GM18909 (cell line): ENCODE results near the gene CCDC187.

Source experiments
- ATAC-seq: cut with Tn5 transposase; IDR thresholded peaks from one replicate; pipeline ENCODE4 v1.9.1; 2021; ENCODE audit warnings: mild to moderate bottlenecking; ENCODE audit not compliant: unreplicated experiment, poor library complexity

CCDC187 gene

DNA sequence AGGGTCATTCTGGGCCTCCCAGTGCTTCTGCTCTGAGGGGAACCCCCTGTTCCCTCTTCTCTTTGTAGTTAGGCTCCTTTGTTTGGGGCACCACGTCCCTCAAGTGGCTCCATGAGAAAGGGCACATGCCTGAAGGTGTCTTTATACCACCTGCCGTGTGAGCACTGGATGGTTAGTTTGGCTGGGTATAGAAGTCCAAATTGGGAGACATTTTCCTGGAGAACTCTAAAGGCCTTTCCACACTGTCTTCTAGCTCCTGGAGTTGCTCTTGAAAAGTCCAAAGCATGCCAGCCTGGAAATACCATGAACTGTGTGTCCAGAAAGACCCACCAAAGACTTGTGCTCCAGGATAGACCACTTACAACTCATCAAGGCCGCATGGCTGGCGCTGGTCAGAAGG, 11.1 kb upstream of the CCDC187 start:
- no peak for ATAC-seq

GRCh38 chr9:136314056-136314416, 10.1 kb upstream of the CCDC187 start:
- no peak for ATAC-seq

- no peak for ATAC-seq
Measured at GRCh38 chr9:136313111-136314055, 9.5 kb upstream of the CCDC187 start.

GRCh38 chr9:136312436-136312835, 8.5 kb upstream of the CCDC187 start:
- ATAC-seq = no peak

DNA sequence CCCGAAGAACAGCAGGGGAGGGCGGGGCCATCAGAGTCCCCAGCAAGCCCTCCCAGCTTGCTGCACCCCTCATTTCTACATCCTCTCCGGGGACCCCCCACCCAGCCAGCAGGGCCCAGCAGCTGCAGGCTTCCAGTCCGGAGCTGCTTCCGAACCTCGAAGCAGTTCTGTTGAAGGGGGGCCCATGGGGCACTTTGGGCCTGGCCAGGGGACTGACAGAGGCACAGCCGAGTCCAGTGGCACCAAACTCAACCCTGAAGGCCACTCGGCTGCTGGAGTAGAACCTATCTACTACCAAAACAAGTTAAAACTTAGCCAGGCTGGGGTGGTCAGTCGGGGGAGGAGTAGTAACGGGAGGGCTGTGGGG, 8.1 kb upstream of the CCDC187 start:
- ATAC-seq = no peak

GRCh38 chr9:136311051-136312008, 7.4 kb upstream of the CCDC187 start:
- ATAC-seq = no peak

- no peak for ATAC-seq
Measured at GRCh38 chr9:136310273-136311030, 6.6 kb upstream of the CCDC187 start.

GRCh38 chr9:136309806-136310220, 5.9 kb upstream of the CCDC187 start:
- no peak for ATAC-seq

DNA sequence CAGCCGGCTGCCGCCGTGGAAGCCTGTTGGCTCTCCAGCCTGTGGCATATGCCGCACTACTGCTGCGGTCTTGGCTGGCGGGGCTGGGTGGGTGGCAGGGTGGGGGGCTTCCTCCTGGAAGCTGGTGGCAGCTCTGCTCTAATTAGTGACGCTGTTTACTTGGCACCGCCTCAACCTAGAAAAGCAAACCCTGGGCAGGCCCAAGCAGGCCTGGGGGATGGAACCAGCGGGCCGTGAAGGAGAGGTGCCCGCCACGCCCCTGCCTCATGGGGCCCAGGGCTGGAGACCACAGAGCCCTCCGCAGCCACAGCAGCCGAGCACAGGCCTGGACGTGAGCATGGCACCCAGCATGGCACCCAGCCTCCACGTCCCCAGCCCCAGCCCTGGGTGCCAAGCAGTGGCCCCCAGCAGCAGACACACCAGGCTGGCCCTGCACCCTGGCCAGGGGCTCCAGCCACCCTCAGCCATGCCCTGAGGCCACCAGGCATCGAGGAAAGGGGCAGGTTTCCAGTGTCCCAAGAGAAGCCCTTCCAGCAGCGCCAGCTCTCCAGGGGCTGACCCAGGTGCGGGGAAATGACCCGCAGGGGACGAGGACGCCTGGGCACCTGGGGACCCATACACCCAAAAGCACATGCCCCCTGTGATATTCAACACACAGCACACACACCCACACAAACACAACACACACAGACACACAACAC, 5.4 kb upstream of the CCDC187 start:
- no peak for ATAC-seq

DNA sequence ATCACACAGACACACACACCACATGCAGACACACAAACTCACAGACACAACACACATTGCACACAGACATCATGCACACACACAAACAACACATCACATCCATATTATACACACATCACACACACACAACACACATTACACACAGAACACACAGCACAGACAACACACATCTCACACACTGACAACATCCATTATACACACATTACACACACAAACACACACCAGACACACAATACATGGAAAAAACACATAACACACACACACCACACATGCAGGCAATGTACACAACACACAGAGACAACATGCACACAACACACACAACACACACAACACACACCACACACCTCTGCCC, 4.8 kb upstream of the CCDC187 start:
- ATAC-seq = no peak

DNA sequence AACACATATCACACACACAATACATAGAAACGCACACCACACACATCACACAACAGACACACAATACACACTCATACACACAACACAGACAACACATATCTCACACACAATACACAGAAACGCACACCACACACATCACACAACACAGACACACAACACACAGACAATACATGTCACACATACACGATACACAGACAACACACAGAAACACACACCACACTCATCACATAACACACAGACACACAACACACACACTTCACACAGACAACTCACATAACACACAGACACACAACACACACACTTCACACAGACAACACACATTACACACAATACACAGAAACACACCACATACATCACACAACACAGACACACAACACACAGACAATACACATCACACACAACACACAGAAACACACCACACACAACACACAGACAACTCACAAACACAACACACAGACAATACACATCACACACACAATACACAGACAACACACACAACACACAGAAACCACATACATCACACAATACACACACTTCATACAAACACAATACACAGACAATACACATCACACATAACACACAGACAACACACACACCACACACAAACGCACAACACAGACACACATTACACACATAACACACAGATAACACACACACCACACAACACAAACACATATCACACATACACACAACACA, 4.3 kb upstream of the CCDC187 start:
- ATAC-seq = no peak

DNA sequence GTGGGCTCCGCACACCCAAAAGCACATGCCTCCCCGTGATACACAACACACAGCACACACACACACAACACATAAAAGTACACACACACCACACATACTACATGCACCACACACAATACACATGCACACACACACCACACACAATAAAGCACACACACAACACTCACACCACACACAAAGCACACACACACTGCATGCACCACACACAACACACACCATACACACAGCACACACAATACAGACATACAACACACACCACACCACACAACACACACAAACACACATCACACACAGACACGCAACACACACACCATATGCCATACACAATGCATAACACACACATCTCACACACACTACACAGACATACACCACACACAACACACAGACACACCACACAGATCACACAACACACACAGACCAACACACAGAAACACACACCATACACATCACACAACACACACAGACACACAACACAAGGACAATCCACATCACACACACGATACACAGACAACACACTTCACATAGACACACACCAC, 3.4 kb upstream of the CCDC187 start:
- ATAC-seq = no peak

GRCh38 chr9:136306211-136307208, 2.6 kb upstream of the CCDC187 start:
- ATAC-seq = no peak

GRCh38 chr9:136305804-136306203, 1.9 kb upstream of the CCDC187 start:
- no peak for ATAC-seq

- no peak for ATAC-seq
Measured at GRCh38 chr9:136304981-136305380, 1.1 kb upstream of the CCDC187 start.

- no peak for ATAC-seq
Measured at GRCh38 chr9:136304456-136304855, 562 bp upstream of the CCDC187 start.

DNA sequence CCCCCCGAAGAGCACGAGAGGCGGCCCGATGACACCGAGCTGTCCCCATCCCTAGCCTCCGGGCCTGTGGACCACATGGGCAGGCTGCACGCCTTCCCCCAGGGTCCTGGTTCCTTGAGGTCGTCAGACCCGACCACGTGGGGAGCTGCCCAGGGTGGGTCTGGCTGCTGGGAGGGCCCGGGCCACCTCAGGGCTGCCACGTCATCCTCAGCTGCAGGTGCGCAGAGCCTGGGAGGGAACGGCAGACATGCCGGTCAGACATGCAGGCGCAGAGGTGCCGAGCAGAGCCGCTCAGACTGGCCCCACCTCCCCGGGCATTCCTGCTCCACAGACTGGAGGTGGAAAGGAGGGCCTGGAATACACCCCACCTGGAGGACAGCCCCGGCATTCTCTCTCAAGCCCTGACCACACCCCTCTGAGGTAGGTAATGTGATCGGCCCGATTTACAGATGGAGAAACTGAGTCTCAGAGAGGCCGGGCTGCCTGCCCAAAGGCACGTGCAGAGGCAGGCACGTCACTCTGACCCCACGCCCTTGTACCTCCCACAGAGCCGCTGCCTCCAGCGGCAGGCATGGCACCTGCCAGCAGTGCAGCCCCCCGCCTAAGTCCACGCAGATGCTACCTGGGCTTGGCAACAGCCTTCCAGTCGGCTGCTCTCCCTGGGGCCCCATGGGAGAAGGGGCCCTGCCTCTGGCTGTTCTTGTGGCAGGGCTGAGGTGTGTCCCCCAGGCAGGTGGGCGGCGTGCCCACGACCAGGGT, 649 bp downstream of the CCDC187 start:
- no peak for ATAC-seq
